C1 segment of cervical spinal cord (tissue), 14 donors: ENCODE results near the gene GMPR2.

Source experiments
- DNase-seq, 14 donors: peaks; one replicate each; lab custom pipeline; 2025; lab: John Stamatoyannopoulos, UW

GMPR2 gene

DNA sequence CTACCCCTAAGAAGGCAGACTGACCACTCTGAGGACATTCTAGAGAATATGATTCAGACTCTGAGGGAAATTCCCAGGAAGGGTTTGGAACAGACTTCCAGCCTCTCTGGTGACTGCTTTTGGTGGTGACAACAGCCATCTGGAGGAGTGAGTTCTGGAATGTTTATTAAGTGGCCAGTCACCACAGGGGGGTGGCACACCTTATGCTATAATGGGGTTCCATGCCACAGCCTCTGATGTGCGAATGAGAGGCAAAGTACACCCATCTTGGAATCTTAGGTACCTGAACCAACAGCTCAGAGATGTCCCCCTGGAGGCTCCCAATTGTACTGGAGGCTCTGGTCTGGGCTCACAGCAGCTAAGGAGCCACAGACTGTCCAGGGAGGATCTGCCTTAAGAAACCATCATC lies 19.2 kb downstream of the GMPR2 start:
- peak in 1 of 14 donors; percentile 11 for DNase-seq

DNA sequence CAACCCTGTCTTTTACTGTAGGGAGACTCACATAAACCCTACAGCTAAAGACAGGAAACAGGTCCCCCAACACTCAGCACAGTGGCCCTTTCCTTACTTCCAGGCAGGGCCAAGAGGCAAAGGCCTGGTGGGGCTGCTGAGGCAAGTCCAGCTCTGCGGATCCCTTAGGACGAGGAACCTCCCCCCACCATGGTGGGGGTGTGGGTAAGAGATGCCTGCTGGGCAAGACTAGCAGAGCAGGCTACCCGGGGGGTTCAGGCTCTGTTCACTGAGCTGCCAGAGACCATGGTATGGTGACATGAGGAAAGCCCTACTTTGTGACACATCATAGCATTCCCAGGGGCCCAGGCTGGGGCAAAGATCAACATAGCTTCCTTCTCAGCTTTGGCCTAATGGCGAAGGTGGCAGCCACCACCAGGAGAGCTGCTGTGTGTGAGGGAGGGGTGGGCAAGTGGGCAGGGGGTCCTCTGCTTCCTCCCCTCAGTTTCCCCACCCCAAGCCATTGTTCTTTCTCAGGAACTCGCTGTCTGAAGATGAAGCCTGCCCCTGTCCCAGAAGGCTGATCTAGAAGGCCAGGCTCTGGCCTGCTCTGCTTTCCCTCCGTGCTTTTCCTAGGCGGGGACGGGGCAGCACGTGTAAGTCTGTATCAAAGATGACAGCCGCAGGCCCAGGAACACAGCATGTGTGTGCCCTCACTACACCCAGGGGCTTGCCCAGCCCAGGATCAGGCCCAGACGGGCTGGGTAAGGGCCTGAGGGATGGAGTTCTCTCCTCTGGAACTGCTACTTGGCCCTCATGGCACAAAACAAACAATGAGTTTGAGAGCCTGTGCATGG lies 19.8 kb downstream of the GMPR2 start:
- DNase-seq, result no peak

- no peak for DNase-seq
Measured at GRCh38 chr14:24253936-24254335, 21.2 kb downstream of the GMPR2 start.

DNA sequence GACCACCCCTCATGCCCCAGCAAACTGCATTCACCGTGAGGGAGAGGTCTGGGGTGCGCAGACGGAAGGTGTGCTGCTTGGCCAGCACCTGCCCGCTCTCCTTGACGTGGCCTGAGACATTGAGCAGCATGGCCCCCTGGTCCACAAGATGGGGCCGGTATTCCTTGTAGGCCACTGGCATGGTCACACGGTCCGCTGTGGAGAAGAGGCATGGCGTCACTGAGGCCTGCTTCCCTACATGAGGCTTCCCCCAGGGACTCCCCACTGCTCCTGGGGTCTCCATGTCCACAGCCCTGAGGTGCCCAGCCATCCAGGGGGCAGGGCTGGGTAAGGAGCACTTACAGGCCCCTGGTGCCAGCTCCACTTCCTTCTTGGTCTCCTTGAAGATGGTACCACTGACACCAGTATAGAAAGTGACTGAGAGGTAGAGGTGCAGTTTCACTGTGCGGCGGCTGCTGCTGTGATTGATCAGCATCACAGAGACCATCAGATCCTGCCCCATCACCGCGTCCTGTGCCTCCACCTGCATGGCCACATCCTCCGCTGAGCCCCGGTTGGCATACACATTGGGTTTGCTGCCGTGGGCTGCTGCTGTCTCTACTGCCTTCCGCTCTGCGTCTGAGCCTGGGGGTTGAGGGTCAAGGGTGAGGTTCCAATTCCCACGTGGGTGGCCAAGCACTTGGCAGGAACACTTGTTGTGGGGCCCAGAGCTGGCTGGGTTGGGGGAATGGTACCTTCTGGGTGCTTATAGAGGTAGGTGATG lies 22.1 kb downstream of the GMPR2 start:
- DNase-seq, result no peak

- no peak for DNase-seq
Measured at GRCh38 chr14:24255438-24255837, 22.7 kb downstream of the GMPR2 start.

- no peak for DNase-seq
Measured at GRCh38 chr14:24255931-24256711, 23.4 kb downstream of the GMPR2 start.

DNA sequence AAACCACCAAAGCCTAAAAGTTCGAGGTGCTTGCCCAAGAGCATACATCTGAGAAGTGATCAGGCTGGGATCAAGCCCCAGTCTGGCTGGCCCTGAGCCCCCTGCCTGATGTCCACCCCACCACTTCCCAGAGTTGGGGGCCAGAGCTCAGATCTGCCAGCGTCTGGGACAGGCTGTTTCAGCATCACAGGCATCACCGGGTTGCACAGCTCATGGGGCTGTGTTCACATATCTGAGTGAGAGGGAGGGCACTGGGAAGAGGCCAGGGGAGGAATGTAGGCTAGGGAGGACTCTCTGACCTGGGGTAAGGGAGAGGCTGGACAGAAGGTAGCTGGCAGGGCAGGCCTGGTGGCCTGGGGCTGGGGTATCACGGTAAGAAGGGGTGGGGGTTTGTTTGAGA lies 24.2 kb downstream of the GMPR2 start:
- DNase-seq, result no peak

DNA sequence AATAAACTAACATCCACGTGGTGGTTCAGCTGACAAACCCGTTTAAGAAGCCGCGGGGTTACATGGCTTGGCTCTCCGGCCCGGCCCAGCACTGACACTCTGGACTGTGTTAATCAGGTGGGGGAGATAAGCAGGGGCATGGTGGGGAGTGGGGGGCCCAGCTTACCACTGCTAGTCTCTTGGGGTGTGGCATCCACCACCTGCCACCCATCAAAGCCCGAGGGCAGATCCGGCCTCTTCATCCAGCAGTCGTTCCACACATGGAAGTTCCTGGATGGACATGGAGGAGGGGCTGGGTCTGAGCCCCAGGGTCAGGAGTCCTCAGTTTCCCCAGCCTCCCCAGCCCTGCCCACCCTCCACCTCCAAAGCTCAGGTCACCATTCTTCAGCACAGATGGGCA lies 25.4 kb downstream of the GMPR2 start:
- no peak for DNase-seq

DNA sequence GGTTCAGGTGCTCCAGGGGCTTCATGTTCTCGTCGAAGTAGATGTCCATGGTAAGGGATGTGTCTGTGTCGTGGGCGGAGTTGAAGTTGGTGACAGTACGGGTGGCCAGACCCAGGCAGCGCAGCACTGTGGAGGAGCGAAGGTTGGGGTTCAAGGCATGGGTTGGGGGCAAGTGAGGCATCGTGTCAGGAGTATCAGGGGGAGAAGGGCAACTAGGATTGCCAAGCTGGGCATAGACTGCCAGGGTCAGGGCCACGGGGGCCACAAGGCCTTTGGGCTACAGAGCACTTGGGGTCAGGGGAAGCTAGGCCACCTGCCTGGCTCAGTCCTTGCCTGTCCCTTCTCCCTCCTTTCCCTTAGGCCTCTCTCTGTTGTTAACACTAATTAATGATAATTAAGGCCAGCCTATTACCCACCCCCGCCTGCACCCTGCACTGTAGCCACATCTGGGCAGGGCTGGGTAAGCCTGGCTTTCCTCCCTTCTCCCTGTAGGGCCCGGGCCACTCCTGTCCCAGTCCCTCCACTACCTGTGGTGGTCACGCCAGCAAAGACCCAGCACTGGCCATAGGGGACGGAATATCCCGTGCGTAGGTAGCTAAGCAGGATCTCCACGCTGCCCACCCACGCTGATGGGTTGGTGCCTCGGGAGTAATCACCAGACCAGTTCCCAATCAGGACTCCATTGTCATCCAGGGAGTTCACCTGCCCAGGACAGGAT lies 26.0 kb downstream of the GMPR2 start:
- no peak for DNase-seq

DNA sequence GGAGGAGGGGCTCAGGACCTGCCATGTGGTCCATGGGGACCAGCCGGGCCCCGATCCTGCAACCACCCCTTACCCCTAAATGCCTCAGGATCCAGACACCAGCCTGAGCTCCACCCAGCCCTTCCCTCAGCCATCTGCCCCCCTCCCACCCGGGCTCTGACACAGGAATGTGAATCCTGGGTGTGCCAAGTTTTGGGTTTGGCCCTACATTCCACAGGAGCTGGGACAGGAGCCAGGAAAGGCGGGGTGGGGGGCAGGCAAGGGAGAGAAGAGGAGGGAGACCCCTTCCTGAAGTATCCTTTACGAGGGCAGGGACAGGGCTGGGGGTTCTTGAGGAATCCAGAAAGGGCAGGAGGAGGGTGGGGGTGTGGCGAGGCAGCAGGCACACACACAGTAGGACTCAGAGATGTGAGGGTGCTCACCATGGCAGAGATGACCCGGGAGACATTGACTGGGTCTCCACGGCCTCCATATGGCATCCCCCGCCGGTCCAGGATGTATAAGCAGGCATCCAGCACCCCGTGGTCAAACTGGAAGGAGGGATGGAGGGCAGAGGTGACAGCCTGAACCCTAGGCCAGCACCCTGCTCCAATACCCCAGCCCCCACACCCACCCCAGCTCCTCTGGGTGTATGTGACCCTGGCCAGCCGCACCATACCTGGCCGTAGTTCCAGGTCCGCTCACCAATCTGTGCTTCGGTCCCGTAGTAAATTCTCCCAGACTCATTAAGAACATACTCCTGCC lies 26.7 kb downstream of the GMPR2 start:
- DNase-seq, result no peak

DNA sequence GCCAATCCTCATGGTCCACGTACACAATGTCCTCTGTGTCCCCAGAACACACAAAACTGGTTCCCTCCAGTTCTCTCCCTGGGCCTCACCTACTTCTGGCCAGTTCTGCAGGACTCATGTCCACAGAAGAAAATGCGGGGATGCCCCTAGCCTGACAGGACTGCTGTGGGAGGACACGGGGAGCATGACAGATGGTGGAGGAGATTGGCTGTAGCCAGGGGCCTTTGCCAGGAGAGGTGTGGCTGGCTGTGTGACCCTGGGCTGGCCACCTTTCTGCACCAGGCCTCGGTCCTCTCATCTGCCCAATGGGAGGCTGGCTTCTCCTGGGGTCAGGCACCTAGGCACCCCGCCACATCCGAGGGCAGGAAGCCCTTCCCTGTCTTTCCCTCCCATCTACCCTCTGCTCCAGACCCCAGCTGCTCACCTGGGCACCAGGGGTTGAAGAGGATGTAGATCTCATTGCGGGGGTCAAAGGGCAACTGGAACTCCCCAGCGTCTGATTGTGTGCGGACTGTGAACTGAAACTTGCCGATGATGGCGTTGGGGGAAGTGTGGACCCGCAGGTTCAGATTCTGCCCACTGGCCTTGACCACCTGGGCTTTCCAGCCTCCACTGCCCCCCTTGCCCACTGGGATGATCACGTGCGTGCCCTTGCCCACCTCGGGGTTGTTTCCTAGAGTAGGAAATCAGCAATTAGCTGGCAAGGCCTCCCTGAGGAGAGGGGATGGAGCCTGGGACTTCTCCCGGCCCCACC lies 27.5 kb downstream of the GMPR2 start:
- DNase-seq, result no peak

GRCh38 chr14:24260780-24261157 lies 28.0 kb downstream of the GMPR2 start:
- no peak for DNase-seq

- no peak for DNase-seq
Measured at GRCh38 chr14:24261256-24261968, 28.7 kb downstream of the GMPR2 start.

DNA sequence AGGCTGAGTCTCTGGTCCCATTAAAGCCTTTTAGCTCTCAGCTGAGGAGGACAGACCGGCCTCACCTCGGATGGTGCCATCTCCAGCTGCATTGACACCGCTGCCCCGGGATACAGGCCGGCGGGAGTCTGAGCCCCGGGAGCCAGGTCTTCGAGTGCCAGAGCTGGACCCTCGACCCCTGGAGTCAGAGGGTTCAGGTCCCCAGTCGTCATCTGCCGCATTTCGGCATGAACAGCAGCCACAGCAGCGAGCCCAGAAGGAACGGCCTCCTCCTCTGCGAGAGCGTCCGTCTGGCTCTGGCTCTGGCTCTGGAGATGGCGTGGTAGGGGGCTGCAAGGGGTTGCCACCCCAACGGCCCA lies 29.2 kb downstream of the GMPR2 start:
- DNase-seq, result no peak

DNA sequence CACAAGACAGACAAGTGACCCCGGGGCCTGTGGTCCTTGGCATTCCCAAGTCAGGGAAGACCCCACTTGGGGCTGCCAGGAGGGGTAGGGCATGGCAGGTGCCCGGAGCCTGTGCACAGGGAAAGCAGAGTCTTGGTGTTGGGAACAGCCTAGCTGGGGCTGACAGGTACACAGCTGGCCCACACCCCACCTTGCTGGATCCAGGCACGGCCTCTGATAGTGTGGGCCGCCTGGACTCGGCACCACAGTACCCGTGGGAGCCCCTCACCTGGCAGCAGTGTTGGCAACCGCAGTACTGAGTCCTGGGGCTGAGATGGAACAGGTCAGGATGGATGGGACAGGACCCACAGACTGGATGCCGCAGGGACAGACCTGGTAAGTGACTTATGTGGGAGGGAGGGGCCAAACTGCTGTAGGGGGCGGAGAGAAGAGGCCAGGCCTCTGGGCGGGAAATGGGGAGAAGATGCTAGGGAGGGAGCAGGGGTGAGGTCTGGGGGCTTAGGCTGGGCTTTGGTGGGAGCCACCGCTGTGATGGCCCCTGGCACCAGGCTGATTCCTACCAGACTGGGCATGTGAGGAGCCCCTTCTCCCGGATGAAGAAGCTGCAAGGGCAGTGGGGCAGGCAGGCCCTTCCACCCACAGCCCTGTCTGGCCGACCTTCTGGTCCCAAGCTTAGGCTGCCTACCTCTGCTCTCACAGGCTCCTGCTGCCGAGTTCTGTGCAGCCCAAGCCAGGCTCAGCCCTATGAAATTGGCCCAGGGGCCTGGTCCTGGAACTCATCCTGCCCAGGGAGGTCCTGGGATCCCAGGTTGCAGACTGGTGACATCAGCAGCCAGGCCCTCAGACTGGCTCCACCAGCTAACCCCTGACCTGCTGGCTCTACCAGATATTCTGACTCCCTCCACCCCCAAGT lies 30.3 kb downstream of the GMPR2 start, which contains the start of gene TGM1:
Gene TGM1 (minus strand): TSS at position 357 of the 913 bp plus-strand sequence. CDS start 825 bp downstream, outside the sequence.
- DNase-seq, result no peak

GRCh38 chr14:24263848-24264247 lies 31.1 kb downstream of the GMPR2 start:
- no peak for DNase-seq

- DNase-seq, result no peak
Measured at GRCh38 chr14:24264298-24264697, 31.6 kb downstream of the GMPR2 start.
